Panc1 (cell line): Measurements from ENCODE around the gene SYNPR. TPM values are rescaled to one million over a fixed set of nuclear protein-coding genes. Genes with fewer than 3 reads are reported as not detected.

Source experiments
- ATAC-seq: fragments of 200-7000 bp; cut with Tn5 transposase; 2 replicates; pipeline ENCODE4 v1.9.1; 2020; ENCODE audit warnings: mild to moderate bottlenecking, moderate library complexity
- BruUV-seq: library from RNA; stranded (reverse); fragments of 400-500 nt; replicated peaks from 2 replicates; lab custom pipeline; 2021; lab: Mats Ljungman, UMichigan
- CTCF ChIA-PET: fragments of 300-600 bp; sonication (Branson Sonifier 250); formaldehyde crosslinking; loops from one replicate; lab custom pipeline; 2022; ENCODE audit warnings: antibody characterized with exemption; lab: Charles Lee
- POLR2A ChIA-PET: fragments of 300-600 bp; sonication (Branson Sonifier 250); formaldehyde crosslinking; loops from one replicate; lab custom pipeline; 2022; ENCODE audit warnings: antibody characterized with exemption; lab: Charles Lee
- DNase-seq: peaks from one replicate; pipeline ENCODE4 v3.0.0-alpha.2; 2010; ENCODE audit warnings: low read depth, low spot score
- H3K27ac ChIP-seq: 2 replicates; pipeline ENCODE4 v1.5.1; 2011; ENCODE audit warnings: mild to moderate bottlenecking, low read length, inconsistent platforms
- H3K27me3 ChIP-seq: fragments of 200-500 bp; sonication (Bioruptor generic); 2 replicates; pipeline ENCODE4 v1.6.0; 2014; ENCODE audit warnings: low read length, inconsistent platforms; ENCODE audit not compliant: control insufficient read depth, insufficient read depth
- H3K36me3 ChIP-seq: fragments of 200-500 bp; sonication (Bioruptor generic); 2 replicates; pipeline ENCODE4 v1.5.1; 2014; ENCODE audit warnings: inconsistent platforms, mild to moderate bottlenecking, low read length, moderate library complexity; ENCODE audit not compliant: control insufficient read depth, insufficient read depth
- H3K4me1 ChIP-seq: 2 replicates; pipeline ENCODE4 v1.5.1; 2011; ENCODE audit warnings: inconsistent platforms, mild to moderate bottlenecking, low read length, moderate library complexity; ENCODE audit not compliant: control insufficient read depth, insufficient read depth
- H3K4me3 ChIP-seq, 2 experiments: 2 replicates each; pipeline ENCODE4 v1.5.1; 2011 to 2012; ENCODE audit warnings: low read depth in 2 of 2, low read length in 2 of 2, mild to moderate bottlenecking in 2 of 2, inconsistent platforms in 1 of 2, moderate library complexity in 1 of 2
- H3K9me3 ChIP-seq: fragments of 200-500 bp; sonication (Bioruptor generic); 2 replicates; pipeline ENCODE4 v1.5.1; 2014; ENCODE audit warnings: low read depth, mild to moderate bottlenecking, inconsistent platforms, low read length, moderate library complexity; ENCODE audit not compliant: control insufficient read depth, insufficient read depth
- POLR2AphosphoS5 ChIP-seq: IDR thresholded peaks from 2 replicates; pipeline ENCODE4 v1.6.1; 2012; ENCODE audit warnings: mild to moderate bottlenecking, low read depth, low read length, moderate library complexity
- SIN3A ChIP-seq: IDR thresholded peaks from 2 replicates; pipeline ENCODE4 v1.6.1; 2012; ENCODE audit warnings: low read depth, mild to moderate bottlenecking, low read length, moderate library complexity, borderline replicate concordance; ENCODE audit not compliant: insufficient read depth
- TCF7L2 ChIP-seq: IDR thresholded peaks from 2 replicates; pipeline ENCODE4 v1.6.1; 2011; ENCODE audit warnings: mild to moderate bottlenecking, low read depth, low read length, inconsistent platforms
- in situ Hi-C: cut with HindIII; loops from 2 replicates; pipeline ENCODE4 v1.10.0; 2016; ENCODE audit warnings: low sequenced_read_pairs, low pct_unique_long_range_greater_than_20kb
- intact Hi-C: fragments of 100-400 bp; cut with micrococcal nuclease; formaldehyde crosslinking; loops from one replicate; pipeline ENCODE4 v1.10.0; 2022; ENCODE audit not compliant: unreplicated experiment
- total RNA-seq: library from RNA; stranded (reverse); gene quantifications from one replicate; pipeline ENCODE4 v1.2.1, GENCODE V29; 2021; ENCODE audit not compliant: unreplicated experiment
- TF ChIP-seq, protein P1 (sequence below), 2 experiments: IDR thresholded peaks; 2 replicates each; pipeline ENCODE4 v1.6.1; 2011 to 2012; ENCODE audit warnings: low read depth in 2 of 2, control low read depth in 1 of 2, low read length in 1 of 2, mild to moderate bottlenecking in 1 of 2, moderate library complexity in 1 of 2; ENCODE audit not compliant: insufficient read depth in 1 of 2
- TF ChIP-seq, protein P2 (sequence below): fragments of 450-650 bp; IDR thresholded peaks from 2 replicates; pipeline ENCODE4 v1.5.1; 2017; ENCODE audit warnings: mild to moderate bottlenecking

Gene SYNPR
- total RNA-seq, 1 experiment from 2014 or later: not detected

DNA sequence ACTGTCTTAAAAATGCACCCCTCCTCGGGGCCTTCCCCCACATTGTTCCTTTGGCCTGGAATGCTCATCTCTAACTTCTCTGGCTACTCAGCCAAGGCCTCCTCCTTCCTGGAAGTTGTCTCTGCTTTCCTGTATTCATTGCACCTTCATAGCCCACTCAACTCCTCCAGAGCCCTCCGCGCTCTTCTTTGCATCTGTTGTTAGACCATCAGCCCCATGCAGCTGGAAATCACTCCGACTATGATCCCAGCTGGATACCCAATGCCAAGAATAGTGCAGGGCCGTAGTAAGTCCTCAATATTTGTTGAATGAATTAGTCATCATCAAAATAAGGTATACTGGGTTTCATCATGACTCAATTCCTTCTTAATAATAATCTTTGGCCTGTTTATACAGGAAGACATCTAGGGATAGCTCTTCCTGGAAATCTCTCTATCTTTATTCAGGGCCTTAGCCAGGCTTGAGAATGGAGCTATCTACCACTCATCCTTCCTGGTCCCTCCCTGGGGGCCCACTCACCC lies 112.7 kb downstream of the SYNPR start:
- DNase-seq: no peak
- TF ChIP-seq POLR2AphosphoS5: no peak
- TF ChIP-seq, protein P1, sequence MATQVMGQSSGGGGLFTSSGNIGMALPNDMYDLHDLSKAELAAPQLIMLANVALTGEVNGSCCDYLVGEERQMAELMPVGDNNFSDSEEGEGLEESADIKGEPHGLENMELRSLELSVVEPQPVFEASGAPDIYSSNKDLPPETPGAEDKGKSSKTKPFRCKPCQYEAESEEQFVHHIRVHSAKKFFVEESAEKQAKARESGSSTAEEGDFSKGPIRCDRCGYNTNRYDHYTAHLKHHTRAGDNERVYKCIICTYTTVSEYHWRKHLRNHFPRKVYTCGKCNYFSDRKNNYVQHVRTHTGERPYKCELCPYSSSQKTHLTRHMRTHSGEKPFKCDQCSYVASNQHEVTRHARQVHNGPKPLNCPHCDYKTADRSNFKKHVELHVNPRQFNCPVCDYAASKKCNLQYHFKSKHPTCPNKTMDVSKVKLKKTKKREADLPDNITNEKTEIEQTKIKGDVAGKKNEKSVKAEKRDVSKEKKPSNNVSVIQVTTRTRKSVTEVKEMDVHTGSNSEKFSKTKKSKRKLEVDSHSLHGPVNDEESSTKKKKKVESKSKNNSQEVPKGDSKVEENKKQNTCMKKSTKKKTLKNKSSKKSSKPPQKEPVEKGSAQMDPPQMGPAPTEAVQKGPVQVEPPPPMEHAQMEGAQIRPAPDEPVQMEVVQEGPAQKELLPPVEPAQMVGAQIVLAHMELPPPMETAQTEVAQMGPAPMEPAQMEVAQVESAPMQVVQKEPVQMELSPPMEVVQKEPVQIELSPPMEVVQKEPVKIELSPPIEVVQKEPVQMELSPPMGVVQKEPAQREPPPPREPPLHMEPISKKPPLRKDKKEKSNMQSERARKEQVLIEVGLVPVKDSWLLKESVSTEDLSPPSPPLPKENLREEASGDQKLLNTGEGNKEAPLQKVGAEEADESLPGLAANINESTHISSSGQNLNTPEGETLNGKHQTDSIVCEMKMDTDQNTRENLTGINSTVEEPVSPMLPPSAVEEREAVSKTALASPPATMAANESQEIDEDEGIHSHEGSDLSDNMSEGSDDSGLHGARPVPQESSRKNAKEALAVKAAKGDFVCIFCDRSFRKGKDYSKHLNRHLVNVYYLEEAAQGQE (IDR thresholded peaks at IDR 0.05; ENCODE audit: insufficient read depth in 1 of 2, low read depth in 2 of 2, low read length in 1 of 2): no peak
- TF ChIP-seq, protein P2, sequence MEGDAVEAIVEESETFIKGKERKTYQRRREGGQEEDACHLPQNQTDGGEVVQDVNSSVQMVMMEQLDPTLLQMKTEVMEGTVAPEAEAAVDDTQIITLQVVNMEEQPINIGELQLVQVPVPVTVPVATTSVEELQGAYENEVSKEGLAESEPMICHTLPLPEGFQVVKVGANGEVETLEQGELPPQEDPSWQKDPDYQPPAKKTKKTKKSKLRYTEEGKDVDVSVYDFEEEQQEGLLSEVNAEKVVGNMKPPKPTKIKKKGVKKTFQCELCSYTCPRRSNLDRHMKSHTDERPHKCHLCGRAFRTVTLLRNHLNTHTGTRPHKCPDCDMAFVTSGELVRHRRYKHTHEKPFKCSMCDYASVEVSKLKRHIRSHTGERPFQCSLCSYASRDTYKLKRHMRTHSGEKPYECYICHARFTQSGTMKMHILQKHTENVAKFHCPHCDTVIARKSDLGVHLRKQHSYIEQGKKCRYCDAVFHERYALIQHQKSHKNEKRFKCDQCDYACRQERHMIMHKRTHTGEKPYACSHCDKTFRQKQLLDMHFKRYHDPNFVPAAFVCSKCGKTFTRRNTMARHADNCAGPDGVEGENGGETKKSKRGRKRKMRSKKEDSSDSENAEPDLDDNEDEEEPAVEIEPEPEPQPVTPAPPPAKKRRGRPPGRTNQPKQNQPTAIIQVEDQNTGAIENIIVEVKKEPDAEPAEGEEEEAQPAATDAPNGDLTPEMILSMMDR: no peak

GRCh38 chr3:63395960-63396359 lies 117.9 kb downstream of the SYNPR start:
- ChIA-PET CTCF (no interaction called here), POLR2A (no interaction called here)
- TF ChIP-seq, protein P1 (IDR thresholded peaks at IDR 0.05; ENCODE audit: insufficient read depth in 1 of 2, low read depth in 2 of 2, low read length in 1 of 2): no peak
- TF ChIP-seq, protein P2: no peak
- TF ChIP-seq TCF7L2 (no peak), SIN3A (no peak), POLR2AphosphoS5 (no peak)
- Histone ChIP-seq H3K36me3 (no peaks in the 10 kb centered on the region), H3K4me1 (no peaks in the 10 kb centered on the region), H3K9me3 (no peaks in the 10 kb centered on the region), H3K4me3 (no peak overlapping the region), H3K27me3 (no peaks in the 10 kb centered on the region), H3K27ac (no peak overlapping the region)
- DNase-seq (no peak), ATAC-seq (no peak)
- in situ Hi-C loops (no loop called here), intact Hi-C loops (no loop called here)
- no TSS peak for BruUV-seq

More for the DNA sequence above, 112.7 kb downstream of the SYNPR start:
- BruUV-seq: no TSS peak
- intact Hi-C loops (no loop called here), in situ Hi-C loops (no loop called here)
- no peaks in the 10 kb centered on the region for H3K27me3 ChIP-seq
- ChIA-PET CTCF (no interaction called here), POLR2A (no interaction called here)
- no peak for ATAC-seq
- H3K9me3 ChIP-seq: no peaks in the 10 kb centered on the region
- no peak overlapping the region for H3K27ac ChIP-seq
- H3K4me3 ChIP-seq: no peak overlapping the region
- no peaks in the 10 kb centered on the region for H3K36me3 ChIP-seq
- H3K4me1 ChIP-seq: no peaks in the 10 kb centered on the region
